GM21360 (cell line): ENCODE data around the gene ADAM10.

Experiments used
- ATAC-seq: cut with Tn5 transposase; IDR thresholded peaks from one replicate; pipeline ENCODE4 v1.9.1; 2021; ENCODE audit warnings: mild to moderate bottlenecking, moderate library complexity; ENCODE audit not compliant: unreplicated experiment

The ADAM10 gene

DNA sequence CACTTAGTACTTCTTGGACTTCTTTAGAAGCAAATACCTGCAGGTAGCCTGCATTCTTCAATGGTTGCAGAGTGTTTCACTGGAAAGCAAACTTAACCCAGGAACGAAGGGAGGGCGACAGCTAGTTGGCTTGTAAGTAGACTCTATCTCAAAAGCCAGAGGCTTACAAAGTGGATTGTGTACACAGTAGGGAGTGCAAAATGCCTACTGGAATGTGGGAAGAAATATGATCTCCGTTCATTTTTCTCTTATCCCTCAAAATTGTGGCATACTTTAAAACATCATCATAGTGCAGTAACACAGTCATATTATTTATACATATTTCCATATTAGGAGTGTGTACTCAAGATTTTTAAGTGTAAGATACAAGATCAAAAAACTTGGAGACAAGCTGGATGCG, 162.0 kb downstream of the ADAM10 start:
- ATAC-seq: no peak

- no peak for ATAC-seq
Measured at GRCh38 chr15:58585693-58586443, 163.6 kb downstream of the ADAM10 start.

- no peak for ATAC-seq
Measured at GRCh38 chr15:58584789-58585461, 164.6 kb downstream of the ADAM10 start.

DNA sequence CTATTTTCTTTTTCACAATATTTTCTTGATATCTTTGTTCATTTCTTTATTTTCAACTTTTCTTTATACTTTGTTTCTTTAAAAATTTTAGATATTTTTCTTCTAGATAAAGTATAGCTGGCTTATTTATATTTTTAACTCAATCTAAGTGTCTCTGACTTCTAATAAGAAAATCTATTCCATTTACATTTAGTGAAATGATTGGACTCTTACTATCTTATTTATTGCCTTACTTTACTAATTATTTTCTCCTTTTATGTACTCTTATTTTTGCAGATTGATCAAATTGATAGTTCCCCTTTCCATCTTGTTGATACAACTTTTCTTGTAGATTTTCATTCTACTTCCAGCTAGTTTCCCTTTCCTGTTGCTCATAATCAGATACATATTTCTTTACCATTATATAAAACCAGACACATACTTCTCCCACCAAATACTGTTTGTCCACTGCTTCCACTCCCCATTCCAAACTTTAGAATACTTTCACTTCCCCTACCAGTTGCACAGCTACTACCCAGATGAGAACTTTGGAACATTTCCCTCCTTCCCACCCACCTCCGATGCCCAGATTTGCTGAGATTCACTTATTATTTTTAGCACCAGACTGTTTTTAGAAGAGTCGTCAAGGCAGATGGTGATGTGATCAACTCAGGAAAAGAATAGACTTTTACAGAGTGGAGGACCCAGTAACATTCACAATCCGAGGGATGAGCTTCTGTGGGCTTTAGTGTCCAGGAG, 166.2 kb downstream of the ADAM10 start:
- ATAC-seq: no peak

- no peak for ATAC-seq
Measured at GRCh38 chr15:58582160-58582559, 167.3 kb downstream of the ADAM10 start.

- ATAC-seq: no peak
Measured at GRCh38 chr15:58576657-58577056, 172.8 kb downstream of the ADAM10 start.

DNA sequence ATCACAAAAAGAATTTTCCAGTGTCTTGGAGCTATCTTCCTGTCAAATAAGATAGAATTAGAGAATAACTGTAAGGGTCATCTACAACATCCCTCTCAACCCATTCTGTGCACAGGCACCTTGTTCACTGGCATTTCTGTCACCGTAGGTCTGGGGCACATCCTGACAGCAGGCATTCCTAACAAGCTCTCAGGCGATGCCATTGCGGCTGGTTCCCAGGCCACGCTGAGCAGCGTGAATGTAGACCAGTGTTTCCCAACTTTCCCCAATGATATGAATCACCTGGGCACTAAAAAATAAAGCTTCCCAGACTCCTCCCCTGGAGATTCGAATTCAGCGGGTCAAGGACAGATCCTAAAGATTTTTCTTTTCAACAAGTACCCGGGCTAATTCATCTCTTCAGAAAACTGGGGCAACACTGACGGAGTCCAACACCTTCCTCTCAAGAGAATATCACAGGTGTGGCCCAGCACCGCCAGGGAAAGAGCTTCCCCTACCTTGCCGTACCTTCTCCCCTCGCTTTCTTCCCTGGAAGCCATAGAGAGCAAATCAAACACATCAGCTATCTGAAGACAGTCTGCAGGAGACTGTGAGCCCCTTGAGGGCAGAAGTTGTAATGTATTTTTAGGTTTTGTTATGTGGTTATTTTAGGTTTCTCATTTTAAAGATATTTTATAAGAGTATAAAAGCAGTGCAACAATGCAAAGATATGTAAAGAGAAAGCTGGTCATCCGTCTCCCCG, 174.3 kb downstream of the ADAM10 start:
- ATAC-seq: no peak

GRCh38 chr15:58574631-58575030, 174.9 kb downstream of the ADAM10 start:
- no peak for ATAC-seq

DNA sequence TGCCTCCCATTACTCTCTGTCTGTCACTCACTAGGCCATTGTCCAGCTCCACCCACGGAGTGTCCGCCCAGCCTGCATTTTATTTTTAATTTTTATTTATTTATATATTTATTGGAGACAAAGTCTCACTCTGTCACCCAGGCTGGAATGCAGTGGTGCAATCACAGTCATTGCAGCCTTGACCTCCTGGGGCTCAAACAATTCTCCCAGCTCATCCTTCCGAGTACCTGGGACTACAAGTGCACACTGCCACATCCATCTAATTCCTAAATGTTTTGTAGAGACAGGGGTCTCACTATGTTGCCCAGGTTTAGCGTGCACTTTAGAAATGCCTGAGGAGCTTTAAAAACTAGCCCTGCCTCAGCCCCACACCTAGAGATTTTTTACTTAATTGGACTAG, 176.2 kb downstream of the ADAM10 start:
- no peak for ATAC-seq

- ATAC-seq: no peak
Measured at GRCh38 chr15:58572521-58572920, 177.0 kb downstream of the ADAM10 start.

DNA sequence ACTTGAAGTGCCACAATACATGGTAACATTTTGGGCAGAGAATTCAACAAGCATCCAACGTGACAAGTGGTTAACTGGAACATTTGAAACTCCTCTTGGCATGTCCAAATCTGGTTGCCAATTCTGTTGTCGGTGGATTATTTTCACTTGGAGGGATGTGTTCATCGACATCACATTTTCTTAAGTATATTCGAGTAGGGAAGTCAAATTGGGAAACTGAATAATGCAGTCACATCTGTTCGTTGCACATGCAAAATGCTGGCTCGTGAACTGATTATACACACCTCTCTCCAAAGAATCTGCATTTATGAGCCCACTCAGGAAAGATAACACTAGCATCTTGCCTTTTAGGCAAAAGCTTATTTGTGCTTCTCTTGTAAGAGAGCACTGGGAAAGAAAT, 178.0 kb downstream of the ADAM10 start:
- ATAC-seq: no peak

- ATAC-seq: no peak
Measured at GRCh38 chr15:58569455-58569854, 180.1 kb downstream of the ADAM10 start.

DNA sequence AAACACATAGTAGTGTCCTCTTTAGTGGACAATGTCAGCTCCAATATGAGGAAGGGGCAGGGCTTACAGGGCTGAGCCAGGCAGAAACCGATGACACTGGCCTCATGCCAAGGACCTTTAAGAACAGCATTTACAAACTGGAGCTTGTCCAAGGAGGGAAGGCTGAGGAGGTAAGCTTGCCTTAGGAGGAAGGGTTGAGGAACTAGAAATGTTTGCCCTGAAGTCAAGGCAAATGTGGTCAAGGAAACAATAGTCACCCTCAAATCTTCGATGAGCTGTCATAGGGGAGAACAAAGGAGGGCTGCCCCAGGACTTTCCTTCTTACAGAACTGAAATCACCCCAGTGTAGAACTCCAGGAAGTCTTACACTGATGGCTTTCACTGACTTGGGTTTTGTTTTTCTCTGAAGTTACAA, 181.3 kb downstream of the ADAM10 start:
- no peak for ATAC-seq

DNA sequence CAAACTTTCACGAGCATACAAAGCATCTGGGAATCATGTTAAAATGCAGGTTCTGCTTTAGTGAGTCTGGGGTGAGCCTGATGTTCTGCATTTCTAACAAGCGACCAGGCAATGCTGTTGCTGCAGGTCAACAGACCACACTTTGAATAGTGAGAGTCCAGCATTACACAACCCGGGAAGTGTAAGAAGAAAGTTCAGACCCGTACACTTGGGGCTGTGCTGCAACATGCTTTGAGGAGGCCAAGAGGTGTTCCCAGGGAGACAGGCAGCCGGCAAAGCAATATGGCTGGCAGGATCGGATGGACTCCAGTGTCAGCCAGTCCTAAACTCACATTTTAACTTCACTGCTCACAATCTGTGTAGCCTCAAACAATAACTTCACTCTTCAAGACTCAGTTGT, 183.5 kb downstream of the ADAM10 start:
- ATAC-seq: no peak

GRCh38 chr15:58565619-58566018, 183.9 kb downstream of the ADAM10 start:
- no peak for ATAC-seq

DNA sequence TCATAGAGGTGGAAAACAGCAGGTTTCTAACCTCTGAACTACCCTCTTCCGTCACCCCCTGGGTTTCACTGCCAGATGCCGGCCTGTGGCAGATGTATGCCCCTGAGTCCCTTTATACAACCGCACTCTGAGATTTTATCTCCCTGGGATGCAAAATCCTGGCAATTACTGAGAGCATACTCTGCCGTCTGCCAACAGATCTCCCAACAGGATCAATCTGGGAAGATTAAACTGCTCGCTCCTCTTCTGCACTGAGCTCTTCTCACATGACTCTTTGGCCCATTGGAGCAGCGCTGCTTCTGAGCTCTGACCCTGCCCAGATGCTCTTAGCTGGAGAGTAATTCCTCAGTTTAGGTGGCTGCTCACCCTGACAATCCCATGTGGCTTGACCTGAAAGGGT, 184.5 kb downstream of the ADAM10 start:
- ATAC-seq: no peak

DNA sequence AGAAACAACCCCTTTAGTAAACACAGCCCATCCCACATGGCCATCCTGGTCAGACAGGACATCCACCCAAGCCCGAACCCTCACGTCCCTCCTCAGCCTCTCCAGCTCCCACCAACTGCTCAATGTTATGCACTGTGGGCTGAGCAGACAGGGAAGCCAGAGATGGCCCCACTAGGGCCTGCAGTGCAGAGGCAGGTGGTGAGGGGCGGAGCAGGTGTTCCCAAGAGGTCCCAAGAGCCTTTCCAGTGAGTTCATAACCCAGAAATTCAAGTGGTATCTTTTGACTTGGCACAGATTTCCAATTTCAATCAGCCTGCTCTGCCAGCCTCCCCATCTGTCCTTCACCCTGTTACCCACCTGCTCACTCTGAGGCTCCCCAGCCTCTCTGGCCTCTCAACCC, 187.4 kb downstream of the ADAM10 start:
- ATAC-seq: no peak

- ATAC-seq: no peak
Measured at GRCh38 chr15:58561321-58561720, 188.2 kb downstream of the ADAM10 start.

DNA sequence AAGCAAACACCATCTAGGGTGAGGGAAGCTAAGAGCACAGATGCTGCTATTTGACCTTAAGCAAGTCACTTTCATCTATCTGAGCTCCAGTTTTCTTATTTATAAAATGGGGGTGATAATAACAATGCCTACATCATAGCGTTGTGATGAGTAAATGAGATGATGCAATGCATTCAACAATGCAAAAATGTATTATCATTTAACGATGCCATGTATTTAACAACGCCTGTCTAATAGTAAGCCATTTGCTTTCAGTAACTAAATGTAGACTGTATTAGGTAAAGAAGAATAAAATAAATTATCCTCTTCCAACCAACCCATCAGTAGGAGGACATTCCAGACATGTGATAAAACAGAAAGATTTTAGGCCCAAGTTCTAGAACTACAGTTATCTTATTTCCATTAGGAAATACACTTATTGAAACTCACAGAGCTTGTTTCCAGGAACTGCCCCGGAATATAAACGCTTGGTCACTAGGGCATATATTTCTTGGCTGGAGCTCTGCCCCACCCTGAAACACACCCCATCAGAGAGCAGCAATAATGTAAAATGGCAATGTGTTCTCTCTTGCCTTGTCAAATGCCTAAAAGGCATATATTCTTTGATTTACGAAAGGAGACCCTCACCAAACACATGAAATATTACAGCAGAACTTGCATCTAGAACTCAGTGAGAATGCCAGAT, 189.5 kb downstream of the ADAM10 start:
- no peak for ATAC-seq

DNA sequence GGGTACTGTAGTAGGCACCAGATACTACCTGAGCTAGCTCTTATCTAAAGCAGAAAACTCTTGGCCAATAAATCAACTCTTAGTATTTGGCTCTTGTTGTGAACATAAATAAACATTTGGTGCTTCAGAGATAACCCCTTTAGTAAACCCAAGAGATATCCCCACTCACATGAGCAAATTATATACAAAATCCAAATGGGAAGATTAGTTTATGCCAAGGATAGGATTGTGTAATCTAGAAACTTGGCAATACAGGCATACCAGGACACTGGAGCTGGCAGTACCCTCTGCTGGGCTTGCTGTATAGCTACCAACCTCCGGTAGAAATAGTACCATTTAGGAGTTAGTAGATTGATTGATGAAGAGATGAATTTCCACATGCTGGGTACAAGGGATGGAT, 190.7 kb downstream of the ADAM10 start:
- ATAC-seq: no peak

DNA sequence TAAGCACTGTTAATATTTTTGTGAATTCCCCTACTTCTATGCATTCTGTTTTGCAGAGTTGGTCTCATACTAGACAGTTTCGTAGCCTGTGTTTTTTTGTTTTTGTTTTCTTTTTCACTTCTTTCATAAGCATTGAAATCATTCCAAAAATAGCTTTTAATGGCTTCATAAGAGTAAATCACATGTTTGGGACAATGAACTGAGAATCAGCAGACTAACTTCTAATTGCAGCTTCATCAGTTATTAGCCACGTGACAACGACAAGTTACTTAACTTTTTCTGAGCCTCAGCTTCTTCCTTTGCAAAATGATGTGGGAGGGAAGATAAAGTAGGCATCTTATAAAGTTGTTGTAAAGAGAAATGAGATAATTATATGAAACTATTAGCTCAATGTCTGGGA, 193.0 kb downstream of the ADAM10 start:
- ATAC-seq: no peak
